Measurements from ENCODE around the gene MCHR1. TPM values are rescaled to one million over a fixed set of nuclear protein-coding genes. Genes with fewer than 3 reads are reported as not detected.

MCHR1 gene
- total RNA-seq, 1 experiment from 2014 or later = not detected

- no peak for DNase-seq (ENCODE audit: low read depth, low spot score)
- BruUV-seq (replicated peaks) = TSS peak; percentile 52
- Histone ChIP-seq H2AFZ (ENCODE audit: low read depth, low read length, poor library complexity, severe bottlenecking) (no peak overlapping the region), H3K9ac (ENCODE audit: low read length) (peak overlapping the region; percentile 79), H3K4me3 (replicated peaks in 1 of 2; ENCODE audit: low read depth in 1 of 2, low read length in 2 of 2) (peak overlapping the region; percentile 79 to 90), H3K27ac (ENCODE audit: low read depth, low read length) (no peak overlapping the region), H3K27me3 (ENCODE audit: insufficient read depth, low read length) (no peaks in the 10 kb centered on the region), H3K36me3 (ENCODE audit: control insufficient read depth in 1 of 2, insufficient read depth in 2 of 2, low read length in 2 of 2) (no peaks in the 10 kb centered on the region), H3K79me2 (ENCODE audit: insufficient read depth, low read length) (peaks cover 59% of the 10 kb centered on the region), H3K4me1 (ENCODE audit: control insufficient read depth in 1 of 2, insufficient read depth in 2 of 2, low read length in 2 of 2) (peaks cover 6 to 15% of the 10 kb centered on the region in 2 experiments; a peak in 3 of 4 replicates), H4K20me1 (ENCODE audit: insufficient read depth) (peaks cover 5% of the 10 kb centered on the region; the same call in 1 of the 2 replicates), H3K4me2 (ENCODE audit: low read length) (peak overlapping the region; percentile 98), H3K9me3 (ENCODE audit: control insufficient read depth in 1 of 2, insufficient read depth in 1 of 2, low read depth in 1 of 2, low read length in 2 of 2) (no peaks in the 10 kb centered on the region), H3K9me2 (ENCODE audit: insufficient read depth) (no peaks in the 10 kb centered on the region)
- ChIA-PET POLR2A (no interaction called here), CTCF (no interaction called here), RAD21 (ENCODE audit: low non-redundant PET in 1 of 2, low total read pairs in 2 of 2, uncharacterized antibody in 2 of 2, unreplicated experiment in 2 of 2) (no interaction called here)
- intact Hi-C loops (cut with micrococcal nuclease) = no loop called here
- no peak for ATAC-seq
- TF ChIP-seq, protein P1, sequence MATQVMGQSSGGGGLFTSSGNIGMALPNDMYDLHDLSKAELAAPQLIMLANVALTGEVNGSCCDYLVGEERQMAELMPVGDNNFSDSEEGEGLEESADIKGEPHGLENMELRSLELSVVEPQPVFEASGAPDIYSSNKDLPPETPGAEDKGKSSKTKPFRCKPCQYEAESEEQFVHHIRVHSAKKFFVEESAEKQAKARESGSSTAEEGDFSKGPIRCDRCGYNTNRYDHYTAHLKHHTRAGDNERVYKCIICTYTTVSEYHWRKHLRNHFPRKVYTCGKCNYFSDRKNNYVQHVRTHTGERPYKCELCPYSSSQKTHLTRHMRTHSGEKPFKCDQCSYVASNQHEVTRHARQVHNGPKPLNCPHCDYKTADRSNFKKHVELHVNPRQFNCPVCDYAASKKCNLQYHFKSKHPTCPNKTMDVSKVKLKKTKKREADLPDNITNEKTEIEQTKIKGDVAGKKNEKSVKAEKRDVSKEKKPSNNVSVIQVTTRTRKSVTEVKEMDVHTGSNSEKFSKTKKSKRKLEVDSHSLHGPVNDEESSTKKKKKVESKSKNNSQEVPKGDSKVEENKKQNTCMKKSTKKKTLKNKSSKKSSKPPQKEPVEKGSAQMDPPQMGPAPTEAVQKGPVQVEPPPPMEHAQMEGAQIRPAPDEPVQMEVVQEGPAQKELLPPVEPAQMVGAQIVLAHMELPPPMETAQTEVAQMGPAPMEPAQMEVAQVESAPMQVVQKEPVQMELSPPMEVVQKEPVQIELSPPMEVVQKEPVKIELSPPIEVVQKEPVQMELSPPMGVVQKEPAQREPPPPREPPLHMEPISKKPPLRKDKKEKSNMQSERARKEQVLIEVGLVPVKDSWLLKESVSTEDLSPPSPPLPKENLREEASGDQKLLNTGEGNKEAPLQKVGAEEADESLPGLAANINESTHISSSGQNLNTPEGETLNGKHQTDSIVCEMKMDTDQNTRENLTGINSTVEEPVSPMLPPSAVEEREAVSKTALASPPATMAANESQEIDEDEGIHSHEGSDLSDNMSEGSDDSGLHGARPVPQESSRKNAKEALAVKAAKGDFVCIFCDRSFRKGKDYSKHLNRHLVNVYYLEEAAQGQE (IDR thresholded peaks at IDR 0.05; ENCODE audit: low read depth) = no peak
Measured at GRCh38 chr22:40635043-40635939, 44.0 kb upstream of the MCHR1 start.

- no peak overlapping the region for H2AFZ ChIP-seq (ENCODE audit: low read depth, low read length, poor library complexity, severe bottlenecking)
- DNase-seq (ENCODE audit: low read depth, low spot score) = no peak
- 0 out of 2 replicates have a peak, but pooled peaks have one; percentile 58 for TF ChIP-seq SIN3A (IDR thresholded peaks at IDR 0.05; ENCODE audit: low read depth)
- no peak for TF ChIP-seq JUND (IDR thresholded peaks at IDR 0.05)
- TF ChIP-seq EGR1 (IDR thresholded peaks at IDR 0.05; ENCODE audit: low read depth) = no peak
- no peak for TF ChIP-seq CBX3 (IDR thresholded peaks at IDR 0.05; ENCODE audit: low read depth)
- TF ChIP-seq, protein P2, sequence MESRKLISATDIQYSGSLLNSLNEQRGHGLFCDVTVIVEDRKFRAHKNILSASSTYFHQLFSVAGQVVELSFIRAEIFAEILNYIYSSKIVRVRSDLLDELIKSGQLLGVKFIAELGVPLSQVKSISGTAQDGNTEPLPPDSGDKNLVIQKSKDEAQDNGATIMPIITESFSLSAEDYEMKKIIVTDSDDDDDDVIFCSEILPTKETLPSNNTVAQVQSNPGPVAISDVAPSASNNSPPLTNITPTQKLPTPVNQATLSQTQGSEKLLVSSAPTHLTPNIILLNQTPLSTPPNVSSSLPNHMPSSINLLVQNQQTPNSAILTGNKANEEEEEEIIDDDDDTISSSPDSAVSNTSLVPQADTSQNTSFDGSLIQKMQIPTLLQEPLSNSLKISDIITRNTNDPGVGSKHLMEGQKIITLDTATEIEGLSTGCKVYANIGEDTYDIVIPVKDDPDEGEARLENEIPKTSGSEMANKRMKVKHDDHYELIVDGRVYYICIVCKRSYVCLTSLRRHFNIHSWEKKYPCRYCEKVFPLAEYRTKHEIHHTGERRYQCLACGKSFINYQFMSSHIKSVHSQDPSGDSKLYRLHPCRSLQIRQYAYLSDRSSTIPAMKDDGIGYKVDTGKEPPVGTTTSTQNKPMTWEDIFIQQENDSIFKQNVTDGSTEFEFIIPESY (IDR thresholded peaks at IDR 0.05; ENCODE audit: extremely low read depth, insufficient replicate concordance, low read length) = no peak
- ChIA-PET POLR2A (interaction anchor here (0.9 to 1.7 kb wide), 4 partner anchors 9 to 15 kb away, joined by 3 to 14 read pairs (median 9); no protein-coding TSS in a partner anchor), RAD21 (ENCODE audit: low non-redundant PET in 1 of 2, low total read pairs in 2 of 2, uncharacterized antibody in 2 of 2, unreplicated experiment in 2 of 2) (interaction anchor here in 1 of 2 experiments (1.2 kb wide), 1 partner anchor 111 kb away, joined by 3 read pairs; no protein-coding TSS in a partner anchor), CTCF (interaction anchor here (1.2 kb wide), 1 partner anchor 263 kb away, joined by 4 read pairs; no protein-coding TSS in a partner anchor)
- no peaks in the 10 kb centered on the region for H3K9me3 ChIP-seq (ENCODE audit: control insufficient read depth in 1 of 2, insufficient read depth in 1 of 2, low read depth in 1 of 2, low read length in 2 of 2)
- H4K20me1 ChIP-seq (ENCODE audit: insufficient read depth) = peaks cover 5% of the 10 kb centered on the region; the same call in 1 of the 2 replicates
- no peaks in the 10 kb centered on the region for H3K36me3 ChIP-seq (ENCODE audit: control insufficient read depth in 1 of 2, insufficient read depth in 2 of 2, low read length in 2 of 2)
- peak overlapping the region; percentile 79 for H3K9ac ChIP-seq (ENCODE audit: low read length)
- no peaks in the 10 kb centered on the region for H3K27me3 ChIP-seq (ENCODE audit: insufficient read depth, low read length)
- H3K79me2 ChIP-seq (ENCODE audit: insufficient read depth, low read length) = peaks cover 52% of the 10 kb centered on the region
- H3K9me2 ChIP-seq (ENCODE audit: insufficient read depth) = no peaks in the 10 kb centered on the region
- ATAC-seq = peak; percentile 23
- intact Hi-C loops (cut with micrococcal nuclease) = no loop called here
- H3K4me3 ChIP-seq (replicated peaks in 1 of 2; ENCODE audit: low read depth in 1 of 2, low read length in 2 of 2) = peak overlapping the region; percentile 79 to 90
- BruUV-seq (replicated peaks) = no TSS peak
- peak overlapping the region; percentile 98 for H3K4me2 ChIP-seq (ENCODE audit: low read length)
- peaks cover 7 to 20% of the 10 kb centered on the region in 2 experiments; a peak in 3 of 4 replicates for H3K4me1 ChIP-seq (ENCODE audit: control insufficient read depth in 1 of 2, insufficient read depth in 2 of 2, low read length in 2 of 2)
- peak overlapping the region; percentile 54; the same call in 1 of the 2 replicates for H3K27ac ChIP-seq (ENCODE audit: low read depth, low read length)
Measured at GRCh38 chr22:40635940-40636379, 43.3 kb upstream of the MCHR1 start.
